ENCODE measurements around the gene ARCN1.

Gene ARCN1

GRCh38 chr11:118622376-118623268 is 50.4 kb downstream of the ARCN1 start:
- no peak for DNase-seq

GRCh38 chr11:118623269-118623655 is 51.1 kb downstream of the ARCN1 start:
- DNase-seq, result no peak

- no peak for DNase-seq
Observed at GRCh38 chr11:118625036-118625690, 53.0 kb downstream of the ARCN1 start.

- no peak for DNase-seq
Observed at GRCh38 chr11:118625976-118626375, 53.8 kb downstream of the ARCN1 start.

GRCh38 chr11:118627566-118627965 is 55.4 kb downstream of the ARCN1 start:
- no peak for DNase-seq

- no peak for DNase-seq
Observed at GRCh38 chr11:118628031-118628430, 55.8 kb downstream of the ARCN1 start.

GRCh38 chr11:118628432-118628831 is 56.2 kb downstream of the ARCN1 start:
- DNase-seq, result no peak

- no peak for DNase-seq
Observed at GRCh38 chr11:118628861-118629549, 56.8 kb downstream of the ARCN1 start.

GRCh38 chr11:118629761-118630661 is 57.8 kb downstream of the ARCN1 start:
- DNase-seq, result no peak

GRCh38 chr11:118631142-118631909 is 59.1 kb downstream of the ARCN1 start:
- no peak for DNase-seq

GRCh38 chr11:118632577-118633318 is 60.5 kb downstream of the ARCN1 start:
- no peak for DNase-seq

GRCh38 chr11:118633319-118633690 is 61.1 kb downstream of the ARCN1 start:
- no peak for DNase-seq

GRCh38 chr11:118633979-118634378 is 61.8 kb downstream of the ARCN1 start:
- no peak for DNase-seq

GRCh38 chr11:118634431-118635236 is 62.4 kb downstream of the ARCN1 start:
- peak; percentile 7 for DNase-seq

GRCh38 chr11:118635237-118635591 is 63.0 kb downstream of the ARCN1 start:
- DNase-seq, result no peak

GRCh38 chr11:118635642-118636041 is 63.4 kb downstream of the ARCN1 start:
- no peak for DNase-seq

- no peak for DNase-seq
Observed at GRCh38 chr11:118636569-118637290, 64.5 kb downstream of the ARCN1 start.

GRCh38 chr11:118638726-118639125 is 66.5 kb downstream of the ARCN1 start:
- no peak for DNase-seq

GRCh38 chr11:118639899-118640298 is 67.7 kb downstream of the ARCN1 start:
- DNase-seq, result no peak
